ENCODE results near the gene HEPACAM.

Gene HEPACAM

DNA sequence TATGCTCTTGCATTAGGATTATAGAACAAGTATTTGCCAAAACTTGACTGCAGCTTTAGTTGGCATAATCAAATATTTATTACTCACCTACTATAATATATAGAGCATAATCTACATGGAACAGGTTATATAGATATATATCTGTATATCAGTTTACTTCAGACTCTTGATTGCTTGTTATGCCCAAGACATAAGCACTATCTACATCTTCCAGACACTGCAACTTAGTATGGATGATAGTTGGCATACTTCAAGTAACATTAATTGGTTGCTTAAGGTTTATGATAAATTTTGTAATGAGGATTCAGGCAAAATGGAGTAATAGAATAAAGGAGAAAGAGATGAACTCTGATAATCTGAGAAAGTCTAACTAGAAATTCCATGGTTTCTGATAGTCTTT is 19.2 kb upstream of the HEPACAM start:
- no peak overlapping the region for H3K27ac ChIP-seq
- DNase-seq: no peak
- H3K9me3 ChIP-seq (ENCODE audit: severe bottlenecking): no peaks in the 10 kb centered on the region
- H3K36me3 ChIP-seq: no peaks in the 10 kb centered on the region
- TF ChIP-seq, protein P1, sequence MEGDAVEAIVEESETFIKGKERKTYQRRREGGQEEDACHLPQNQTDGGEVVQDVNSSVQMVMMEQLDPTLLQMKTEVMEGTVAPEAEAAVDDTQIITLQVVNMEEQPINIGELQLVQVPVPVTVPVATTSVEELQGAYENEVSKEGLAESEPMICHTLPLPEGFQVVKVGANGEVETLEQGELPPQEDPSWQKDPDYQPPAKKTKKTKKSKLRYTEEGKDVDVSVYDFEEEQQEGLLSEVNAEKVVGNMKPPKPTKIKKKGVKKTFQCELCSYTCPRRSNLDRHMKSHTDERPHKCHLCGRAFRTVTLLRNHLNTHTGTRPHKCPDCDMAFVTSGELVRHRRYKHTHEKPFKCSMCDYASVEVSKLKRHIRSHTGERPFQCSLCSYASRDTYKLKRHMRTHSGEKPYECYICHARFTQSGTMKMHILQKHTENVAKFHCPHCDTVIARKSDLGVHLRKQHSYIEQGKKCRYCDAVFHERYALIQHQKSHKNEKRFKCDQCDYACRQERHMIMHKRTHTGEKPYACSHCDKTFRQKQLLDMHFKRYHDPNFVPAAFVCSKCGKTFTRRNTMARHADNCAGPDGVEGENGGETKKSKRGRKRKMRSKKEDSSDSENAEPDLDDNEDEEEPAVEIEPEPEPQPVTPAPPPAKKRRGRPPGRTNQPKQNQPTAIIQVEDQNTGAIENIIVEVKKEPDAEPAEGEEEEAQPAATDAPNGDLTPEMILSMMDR (IDR thresholded peaks at IDR 0.05; ENCODE audit: low read depth, low read length): no peak
- no peaks in the 10 kb centered on the region for H3K27me3 ChIP-seq (ENCODE audit: insufficient read depth, low read depth, severe bottlenecking)
- peak overlapping the region; percentile 83 for H3K4me3 ChIP-seq (ENCODE audit: low read depth, low read length)

DNA sequence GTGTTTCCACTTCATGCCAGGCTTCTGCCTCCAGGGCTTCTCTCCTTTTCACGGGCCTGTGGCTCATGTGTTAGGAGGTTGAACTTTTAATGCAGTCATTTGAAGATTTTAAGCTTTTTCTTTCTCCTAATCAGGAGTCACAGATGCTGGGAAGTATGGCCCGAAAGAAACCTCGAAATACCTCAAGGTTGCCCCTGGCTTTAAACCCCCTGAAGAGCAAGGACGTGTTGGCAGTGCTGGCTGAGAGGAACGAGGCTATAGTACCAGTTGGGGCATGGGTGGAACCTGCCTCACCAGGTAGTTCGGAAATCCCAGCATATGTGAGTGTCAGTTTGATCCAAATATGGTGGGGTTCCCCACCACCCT is 18.7 kb upstream of the HEPACAM start:
- H3K4me3 ChIP-seq (ENCODE audit: low read depth, low read length): peak overlapping the region; percentile 83
- DNase-seq: no peak
- no peaks in the 10 kb centered on the region for H3K9me3 ChIP-seq (ENCODE audit: severe bottlenecking)
- H3K36me3 ChIP-seq: no peaks in the 10 kb centered on the region
- H3K27me3 ChIP-seq (ENCODE audit: insufficient read depth, low read depth, severe bottlenecking): no peaks in the 10 kb centered on the region
- TF ChIP-seq, protein P1 (IDR thresholded peaks at IDR 0.05; ENCODE audit: low read depth, low read length): no peak
- H3K27ac ChIP-seq: peak overlapping the region; percentile 72

DNA sequence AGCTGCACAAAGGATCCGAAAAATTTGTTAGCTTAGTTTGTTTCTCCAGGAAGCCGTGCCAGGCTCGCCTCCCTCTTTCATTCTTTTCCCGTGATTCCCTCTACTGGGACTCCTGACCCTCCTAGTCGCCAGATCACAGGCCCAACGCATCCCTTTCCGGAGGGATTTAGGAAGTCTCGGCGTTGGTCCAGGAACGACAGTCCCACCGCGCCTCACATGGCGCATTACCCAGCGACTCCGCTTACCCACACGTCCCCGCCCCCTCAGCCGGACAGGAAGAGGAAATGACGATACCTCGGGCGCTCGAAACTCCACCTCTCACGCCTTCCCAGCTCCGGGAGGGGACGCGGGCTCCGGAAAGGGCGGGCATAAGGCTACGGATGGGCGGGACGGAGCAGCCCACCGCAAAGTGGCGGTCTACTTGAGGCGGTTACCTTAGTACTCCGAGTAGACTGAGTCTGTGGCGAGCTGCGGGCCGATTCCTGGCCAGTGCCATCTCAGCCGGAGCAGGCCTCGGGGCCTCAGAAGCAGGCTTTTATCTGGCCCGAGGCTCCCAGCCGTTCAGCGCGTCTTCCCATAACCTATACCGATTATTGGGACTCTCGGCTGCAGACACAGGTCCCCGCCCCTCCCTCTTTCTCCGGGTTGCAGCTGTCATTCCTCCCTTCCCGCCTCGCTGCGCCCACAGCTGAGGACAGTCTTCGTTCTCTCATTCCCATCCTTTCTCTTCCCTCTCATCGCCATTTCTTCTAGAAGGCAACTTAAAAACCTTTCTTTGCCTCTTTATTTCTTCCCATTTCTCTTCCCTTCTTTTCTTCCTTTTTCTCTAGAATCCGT is 18.1 kb upstream of the HEPACAM start, which contains the start of gene CCDC15:
TSS of gene CCDC15 (plus strand) at position 450 of the 837 bp plus-strand sequence. CDS start 531 bp downstream, outside the sequence.
- no peaks in the 10 kb centered on the region for H3K9me3 ChIP-seq (ENCODE audit: severe bottlenecking)
- peak; percentile 99 for DNase-seq
- TF ChIP-seq, protein P1 (IDR thresholded peaks at IDR 0.05; ENCODE audit: low read depth, low read length): no peak
- no peaks in the 10 kb centered on the region for H3K27me3 ChIP-seq (ENCODE audit: insufficient read depth, low read depth, severe bottlenecking)
- H3K36me3 ChIP-seq: no peaks in the 10 kb centered on the region
- peak within 1 kb of the TSS; percentile 83 for H3K4me3 ChIP-seq (ENCODE audit: low read depth, low read length)
- peak within 1 kb of the TSS; percentile 72 for H3K27ac ChIP-seq

DNA sequence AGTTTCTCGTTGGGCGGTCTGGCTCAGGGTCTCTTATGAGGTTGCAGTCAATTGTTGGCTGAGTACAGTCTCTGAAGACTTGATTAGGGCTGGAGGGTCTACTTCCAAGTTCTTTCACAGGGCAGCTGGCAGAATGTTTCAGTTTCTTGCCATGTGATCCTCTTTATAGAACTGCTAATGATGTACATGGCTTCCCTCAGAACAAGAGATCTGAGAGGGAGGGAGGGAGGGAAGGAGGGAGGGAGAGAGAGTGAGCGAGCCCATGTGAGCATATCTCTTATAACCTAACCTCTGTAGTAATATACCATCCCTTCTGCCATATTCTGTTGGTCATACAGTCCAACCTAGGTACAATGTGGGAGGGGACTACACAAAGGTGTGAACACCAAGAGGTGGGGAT is 15.5 kb upstream of the HEPACAM start:
- no peak overlapping the region for H3K4me3 ChIP-seq (ENCODE audit: low read depth, low read length)
- H3K27me3 ChIP-seq (ENCODE audit: insufficient read depth, low read depth, severe bottlenecking): no peaks in the 10 kb centered on the region
- DNase-seq: no peak
- H3K9me3 ChIP-seq (ENCODE audit: severe bottlenecking): no peaks in the 10 kb centered on the region
- no peak overlapping the region for H3K27ac ChIP-seq
- no peaks in the 10 kb centered on the region for H3K36me3 ChIP-seq
- TF ChIP-seq, protein P1 (IDR thresholded peaks at IDR 0.05; ENCODE audit: low read depth, low read length): no peak

DNA sequence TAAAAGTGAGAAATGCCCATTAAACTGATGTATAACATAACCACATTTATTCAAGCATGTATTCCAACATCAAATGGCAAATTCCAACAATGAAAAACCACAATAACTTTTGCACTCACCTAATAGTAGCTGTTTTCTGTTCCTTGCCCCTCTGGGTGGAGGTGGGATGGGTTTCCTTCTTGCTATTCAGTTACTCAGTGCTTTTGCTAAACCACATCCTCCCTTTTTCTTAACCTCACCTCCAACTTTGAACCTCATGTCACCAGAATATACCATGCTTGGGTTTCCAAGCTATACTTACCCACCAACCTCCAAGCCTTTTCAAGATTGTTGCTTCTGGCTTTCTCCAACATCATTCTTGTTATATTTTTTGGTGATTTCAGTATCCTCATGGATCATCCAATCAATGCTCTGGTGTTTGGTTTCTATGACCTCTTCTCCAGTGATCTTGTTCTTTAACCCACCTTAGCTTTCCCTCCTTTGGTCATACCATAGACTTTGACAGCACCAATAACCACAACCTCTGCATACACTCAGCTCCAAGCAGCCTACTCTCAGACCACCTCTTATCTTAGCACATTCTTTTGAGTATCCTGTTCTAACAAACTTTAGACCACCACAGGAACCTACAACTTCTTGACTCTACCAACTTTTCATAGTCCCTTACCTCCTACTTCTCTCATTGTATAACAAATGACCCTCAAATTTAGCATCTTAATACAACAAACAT is 14.9 kb upstream of the HEPACAM start:
- DNase-seq: no peak
- H3K36me3 ChIP-seq: no peaks in the 10 kb centered on the region
- no peaks in the 10 kb centered on the region for H3K27me3 ChIP-seq (ENCODE audit: insufficient read depth, low read depth, severe bottlenecking)
- TF ChIP-seq, protein P1 (IDR thresholded peaks at IDR 0.05; ENCODE audit: low read depth, low read length): no peak
- H3K4me3 ChIP-seq (ENCODE audit: low read depth, low read length): no peak overlapping the region
- H3K27ac ChIP-seq: no peak overlapping the region
- no peaks in the 10 kb centered on the region for H3K9me3 ChIP-seq (ENCODE audit: severe bottlenecking)

All from WERI-Rb-1 (cell line).